Renal cortical epithelial cell (primary cell): ENCODE data around the gene STOML1. TPM values are rescaled to one million over a fixed set of nuclear protein-coding genes. Genes with fewer than 3 reads are reported as not detected.

Experiments
- DNase-seq: peaks from one replicate; pipeline ENCODE4 v3.0.0-alpha.2; 2011; ENCODE audit warnings: low read depth
- total RNA-seq: library from RNA; depleted of rRNA; stranded (reverse); fragments of >200 nt; gene quantifications from 2 replicates; pipeline ENCODE4 v1.2.3, GENCODE V29; 2014

STOML1 gene
- total RNA-seq, 1 donor from 2014 or later: 23.2 TPM

DNA sequence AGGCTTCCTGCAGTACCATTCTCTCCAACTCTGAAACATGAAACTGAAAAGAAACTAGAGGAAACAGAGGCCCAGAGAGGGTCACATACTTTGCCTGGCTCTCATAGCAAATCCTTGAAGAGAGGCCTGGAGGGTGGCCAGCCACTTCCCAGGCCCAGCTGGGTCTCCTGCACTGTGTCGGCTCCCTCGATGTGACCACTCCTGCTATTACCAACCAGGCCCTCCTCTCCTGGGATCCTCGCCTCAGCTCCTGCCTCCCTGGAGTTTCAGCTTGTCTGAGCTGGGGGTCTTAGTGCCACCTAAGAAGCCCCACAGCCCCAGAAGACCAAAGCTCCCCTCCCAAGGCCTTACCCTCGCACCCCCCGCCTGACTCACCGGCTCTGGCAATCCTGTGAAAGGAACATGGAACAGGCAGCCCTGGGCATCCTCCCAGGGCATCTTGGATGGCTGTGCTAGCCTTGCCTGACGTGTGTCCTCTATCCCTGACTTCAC lies 61.3 kb downstream of the STOML1 start:
- no peak for DNase-seq

DNA sequence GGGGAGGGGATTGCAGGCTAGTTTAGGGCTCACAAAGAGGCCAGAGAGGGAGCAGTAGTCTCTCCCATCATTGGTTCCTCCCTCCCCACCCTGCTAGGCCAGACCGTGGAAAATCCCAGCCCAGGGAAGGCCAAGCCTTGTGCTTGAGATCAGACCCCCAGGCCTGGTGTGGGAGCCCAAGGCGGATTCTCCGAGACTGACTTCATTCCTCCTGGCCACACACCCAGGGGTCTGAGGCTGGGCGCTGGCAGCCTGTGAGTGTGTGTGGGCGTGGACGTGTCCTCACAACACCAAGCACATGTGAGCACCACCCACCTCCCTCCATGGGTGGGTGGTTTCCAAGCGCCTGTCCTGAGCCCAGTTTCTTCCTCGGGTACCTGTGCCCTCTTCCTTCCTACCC lies 61.7 kb downstream of the STOML1 start:
- peak; percentile 57 for DNase-seq

DNA sequence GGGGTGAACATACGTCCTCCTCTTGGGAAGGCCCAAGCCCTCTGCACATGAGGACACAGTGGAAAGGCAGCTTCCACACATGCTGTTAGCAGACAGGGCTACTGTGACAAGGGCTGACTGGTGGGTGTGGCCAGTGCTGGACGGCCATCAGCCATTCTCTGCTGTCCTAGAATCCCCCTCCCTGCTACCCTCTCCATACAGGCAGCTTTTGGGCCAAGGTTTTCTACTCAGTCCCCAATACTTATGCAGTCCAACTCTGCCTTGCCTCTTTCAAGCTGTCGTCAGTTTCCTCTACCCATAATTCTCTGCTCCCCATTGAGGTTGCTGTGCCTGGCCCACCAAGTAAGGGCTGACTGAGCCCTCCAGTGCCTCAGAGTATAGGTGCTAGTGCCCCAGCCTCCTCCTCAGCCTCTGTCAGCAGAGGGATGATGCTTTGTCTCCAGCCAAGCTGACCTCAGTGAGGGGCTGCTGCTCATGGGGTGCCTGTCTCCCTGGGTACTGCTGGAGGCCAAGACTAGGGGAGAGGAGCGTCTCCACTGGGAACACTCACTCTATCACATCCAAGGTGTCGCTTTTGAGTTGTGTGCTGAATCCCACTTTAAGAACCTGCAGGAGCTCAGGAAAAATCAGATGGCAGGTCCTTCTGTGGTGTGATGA lies 63.0 kb downstream of the STOML1 start:
- DNase-seq: no peak

Other genes with a start within 250 kb of the STOML1 start
- under 0.01 and 0.80 TPM in 2 replicates for gene INSYN1, start 238.9 kb downstream of the STOML1 start, total RNA-seq
- not detected in 2 replicates for gene TBC1D21, start 118.7 kb downstream of the STOML1 start, total RNA-seq
- gene LOXL1, start 65.8 kb downstream of the STOML1 start, total RNA-seq: 62.8 and 70.7 TPM in 2 replicates
- gene PML, start 2.4 kb upstream of the STOML1 start, total RNA-seq: 56.8 and 234 TPM in 2 replicates
- gene GOLGA6A, start 90.3 kb upstream of the STOML1 start, total RNA-seq: 0.05 TPM in 1 of 2 replicates, not detected in the other
- not detected in 2 replicates for gene ISLR2, start 138.3 kb upstream of the STOML1 start, total RNA-seq
- gene ISLR, start 181.4 kb upstream of the STOML1 start, total RNA-seq: 0.30 TPM in 1 of 2 replicates, not detected in the other
- 0.45 and 0.69 TPM in 2 replicates for gene STRA6, start 210.5 kb upstream of the STOML1 start, total RNA-seq
- not detected in 2 replicates for gene CCDC33, start 244.0 kb upstream of the STOML1 start, total RNA-seq